DOHH2 (cell line): Measurements from ENCODE around the gene FFAR1.

Source experiments
- H3F3A ChIP-seq: fragments of 200-600 bp; sonication (generic), shearing (Covaris generic); 2 replicates; pipeline ENCODE4 v1.6.0; 2016; ENCODE audit warnings: antibody characterized with exemption, mild to moderate bottlenecking; ENCODE audit not compliant: control insufficient read depth, insufficient read depth
- H3K27ac ChIP-seq: fragments of 200-600 bp; sonication (generic); 2 replicates; pipeline ENCODE4 v1.5.1; 2014; ENCODE audit warnings: low read depth, mild to moderate bottlenecking, low read length, moderate library complexity
- H3K27me3 ChIP-seq: fragments of 200-600 bp; sonication (generic); 2 replicates; pipeline ENCODE4 v1.6.1; 2014; ENCODE audit warnings: mild to moderate bottlenecking, low read length, mixed read lengths; ENCODE audit not compliant: control insufficient read depth
- H3K36me3 ChIP-seq: fragments of 200-600 bp; sonication (generic); 2 replicates; pipeline ENCODE4 v1.6.1; 2014; ENCODE audit warnings: mild to moderate bottlenecking, low read length, moderate library complexity, mixed read lengths; ENCODE audit not compliant: control insufficient read depth
- H3K4me1 ChIP-seq: fragments of 200-600 bp; sonication (generic); 2 replicates; pipeline ENCODE4 v1.6.1; 2014; ENCODE audit warnings: mild to moderate bottlenecking, low read length, mixed read lengths; ENCODE audit not compliant: control insufficient read depth
- H3K4me2 ChIP-seq: fragments of 200-600 bp; sonication (generic); 2 replicates; pipeline ENCODE4 v1.6.0; 2014; ENCODE audit warnings: mild to moderate bottlenecking, low read length, moderate library complexity
- H3K4me3 ChIP-seq: fragments of 200-600 bp; sonication (generic); 2 replicates; pipeline ENCODE4 v1.5.1; 2014; ENCODE audit warnings: mild to moderate bottlenecking, low read length, mixed read lengths
- H3K79me2 ChIP-seq: fragments of 200-600 bp; sonication (generic); 2 replicates; pipeline ENCODE4 v1.6.1; 2014; ENCODE audit warnings: mild to moderate bottlenecking, low read length, mixed read lengths; ENCODE audit not compliant: control insufficient read depth
- H3K9me2 ChIP-seq: fragments of 200-600 bp; sonication (generic); replicated peaks from 2 replicates; pipeline ENCODE4 v1.6.1; 2014; ENCODE audit warnings: mild to moderate bottlenecking, low read length, mixed read lengths; ENCODE audit not compliant: control insufficient read depth
- H3K9me3 ChIP-seq: fragments of 200-600 bp; sonication (generic); 2 replicates; pipeline ENCODE4 v1.6.1; 2014; ENCODE audit warnings: antibody characterized with exemption, low read length, mixed read lengths; ENCODE audit not compliant: control insufficient read depth, insufficient read depth
- H4K20me1 ChIP-seq: fragments of 200-600 bp; sonication (generic); 2 replicates; pipeline ENCODE4 v1.6.0; 2014; ENCODE audit warnings: low read depth, mild to moderate bottlenecking, antibody characterized with exemption, low read length, moderate library complexity; ENCODE audit not compliant: control insufficient read depth, insufficient read depth
- EZH2phosphoT487 ChIP-seq: fragments of 200-600 bp; sonication (generic); IDR thresholded peaks from 2 replicates; pipeline ENCODE4 v1.6.1; 2017; ENCODE audit warnings: borderline replicate concordance, mild to moderate bottlenecking, antibody characterized with exemption, low read length, moderate library complexity, mixed read lengths
- TF ChIP-seq, protein P1 (sequence below): fragments of 200-600 bp; sonication (generic); IDR thresholded peaks from one replicate; pipeline ENCODE4 v1.5.1; 2014; ENCODE audit warnings: antibody characterized with exemption, mild to moderate bottlenecking, low read depth, low read length; ENCODE audit not compliant: poor library complexity, severe bottlenecking

The FFAR1 gene

DNA sequence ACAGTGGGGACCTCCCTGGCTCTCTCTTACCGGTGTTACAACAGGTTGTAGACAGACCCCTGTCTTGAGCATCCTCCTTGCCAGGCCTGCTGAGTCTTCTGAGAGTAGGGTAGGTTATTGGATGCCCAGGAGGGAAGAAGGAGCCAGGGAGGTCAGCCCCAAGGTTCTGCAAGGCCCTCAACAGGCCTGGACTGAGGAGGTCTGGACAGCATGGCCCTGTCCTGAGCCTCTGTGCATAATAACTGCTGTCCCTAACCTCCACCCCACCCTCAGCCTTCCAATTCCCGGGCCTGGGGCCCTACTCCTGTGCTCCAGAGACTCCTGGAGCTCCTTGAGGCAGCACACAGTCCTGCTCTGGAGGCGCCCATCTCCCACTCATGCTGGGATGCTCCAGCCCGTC lies 18.4 kb upstream of the FFAR1 start:
- Histone ChIP-seq H3K9me3 (no peaks in the 10 kb centered on the region), H3K4me1 (peaks cover 82% of the 10 kb centered on the region), H3K79me2 (peaks cover 94% of the 10 kb centered on the region), H3K36me3 (peaks cover 56% of the 10 kb centered on the region), H3F3A (peaks cover 60% of the 10 kb centered on the region), H4K20me1 (peaks cover 8% of the 10 kb centered on the region; the same call in 1 of the 2 replicates), H3K4me3 (peak overlapping the region; percentile 83), H3K9me2 (no peaks in the 10 kb centered on the region), H3K4me2 (peak overlapping the region; percentile 92), H3K27ac (peak overlapping the region; percentile 98), H3K27me3 (no peaks in the 10 kb centered on the region)
- TF ChIP-seq, protein P1, sequence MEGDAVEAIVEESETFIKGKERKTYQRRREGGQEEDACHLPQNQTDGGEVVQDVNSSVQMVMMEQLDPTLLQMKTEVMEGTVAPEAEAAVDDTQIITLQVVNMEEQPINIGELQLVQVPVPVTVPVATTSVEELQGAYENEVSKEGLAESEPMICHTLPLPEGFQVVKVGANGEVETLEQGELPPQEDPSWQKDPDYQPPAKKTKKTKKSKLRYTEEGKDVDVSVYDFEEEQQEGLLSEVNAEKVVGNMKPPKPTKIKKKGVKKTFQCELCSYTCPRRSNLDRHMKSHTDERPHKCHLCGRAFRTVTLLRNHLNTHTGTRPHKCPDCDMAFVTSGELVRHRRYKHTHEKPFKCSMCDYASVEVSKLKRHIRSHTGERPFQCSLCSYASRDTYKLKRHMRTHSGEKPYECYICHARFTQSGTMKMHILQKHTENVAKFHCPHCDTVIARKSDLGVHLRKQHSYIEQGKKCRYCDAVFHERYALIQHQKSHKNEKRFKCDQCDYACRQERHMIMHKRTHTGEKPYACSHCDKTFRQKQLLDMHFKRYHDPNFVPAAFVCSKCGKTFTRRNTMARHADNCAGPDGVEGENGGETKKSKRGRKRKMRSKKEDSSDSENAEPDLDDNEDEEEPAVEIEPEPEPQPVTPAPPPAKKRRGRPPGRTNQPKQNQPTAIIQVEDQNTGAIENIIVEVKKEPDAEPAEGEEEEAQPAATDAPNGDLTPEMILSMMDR = no peak
- TF ChIP-seq EZH2phosphoT487 = no peak

DNA sequence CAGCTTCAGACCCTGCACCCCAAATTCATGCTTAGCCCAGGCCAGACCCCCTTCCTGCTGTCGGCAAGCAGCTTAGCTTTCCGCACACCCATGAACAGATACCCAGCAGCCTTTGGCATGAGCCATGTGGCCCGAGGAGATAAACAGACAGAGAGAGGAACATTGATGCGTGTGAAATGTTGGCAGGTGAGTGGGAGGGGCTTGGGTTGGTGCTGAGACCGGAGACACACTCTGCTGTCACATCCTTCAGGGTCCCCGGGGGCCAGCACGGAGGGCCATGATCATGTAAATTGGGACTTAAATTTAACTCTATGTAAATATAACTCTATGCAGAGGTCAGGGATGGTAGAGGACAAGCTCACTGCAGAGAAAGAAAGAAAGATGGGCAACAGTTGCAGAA lies 17.2 kb upstream of the FFAR1 start:
- Histone ChIP-seq H3K27ac (peak overlapping the region; percentile 98), H3K79me2 (peaks cover 98% of the 10 kb centered on the region), H3K9me2 (no peaks in the 10 kb centered on the region), H3K4me2 (peak overlapping the region; percentile 92), H3K9me3 (no peaks in the 10 kb centered on the region), H4K20me1 (peaks cover 12% of the 10 kb centered on the region), H3F3A (peaks cover 53% of the 10 kb centered on the region), H3K27me3 (no peaks in the 10 kb centered on the region), H3K4me1 (peaks cover 82% of the 10 kb centered on the region), H3K4me3 (peak overlapping the region; percentile 83), H3K36me3 (peaks cover 68% of the 10 kb centered on the region)
- TF ChIP-seq EZH2phosphoT487 = no peak
- TF ChIP-seq, protein P1 = no peak

DNA sequence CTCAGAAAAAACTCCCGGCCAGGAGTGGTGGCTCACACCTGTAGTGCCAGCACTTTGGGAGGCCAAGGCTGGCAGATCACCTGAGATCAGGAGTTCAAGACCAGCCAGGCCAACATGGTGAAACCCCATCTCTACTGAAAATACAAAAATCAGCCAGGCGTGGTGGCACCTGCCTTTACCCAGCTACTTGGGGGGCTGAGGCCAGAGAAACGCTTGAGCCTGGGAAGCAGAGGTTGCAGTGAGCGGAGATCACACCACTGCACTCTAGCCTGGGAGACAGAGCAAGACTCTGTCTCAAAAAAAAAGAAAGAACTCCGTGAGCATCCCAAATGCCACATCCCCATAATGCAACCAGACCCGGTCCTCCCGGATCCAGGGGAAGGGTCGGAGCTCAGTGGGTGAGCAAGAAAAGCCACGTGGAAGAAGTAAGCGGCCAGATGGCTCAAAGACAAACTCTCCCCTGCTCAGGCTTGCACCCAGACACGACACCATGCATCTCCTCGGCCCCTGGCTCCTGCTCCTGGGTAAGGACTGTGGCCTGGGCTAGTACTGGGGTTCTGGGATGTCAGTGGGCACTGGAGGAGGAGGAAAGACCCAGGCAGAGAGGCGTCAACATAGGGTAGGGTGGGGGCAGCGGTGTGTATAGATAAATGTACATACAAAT lies 16.0 kb upstream of the FFAR1 start:
- no peaks in the 10 kb centered on the region for H3K9me3 ChIP-seq
- TF ChIP-seq, protein P1 = no peak
- no peak for TF ChIP-seq EZH2phosphoT487
- peaks cover 80% of the 10 kb centered on the region for H3K36me3 ChIP-seq
- H3K4me3 ChIP-seq = peak overlapping the region; percentile 83
- H3K4me2 ChIP-seq = peak overlapping the region; percentile 92
- H3F3A ChIP-seq = peaks cover 53% of the 10 kb centered on the region
- H3K4me1 ChIP-seq = peaks cover 82% of the 10 kb centered on the region
- H3K27ac ChIP-seq = peak overlapping the region; percentile 98
- H3K9me2 ChIP-seq = no peaks in the 10 kb centered on the region
- H4K20me1 ChIP-seq = peaks cover 19% of the 10 kb centered on the region
- peaks cover 98% of the 10 kb centered on the region for H3K79me2 ChIP-seq
- no peaks in the 10 kb centered on the region for H3K27me3 ChIP-seq
